DOHH2 (cell line): ENCODE data around the gene PYGM.

Experiments used
- H3F3A ChIP-seq: fragments of 200-600 bp; sonication (generic), shearing (Covaris generic); 2 replicates; pipeline ENCODE4 v1.6.0; 2016; ENCODE audit warnings: antibody characterized with exemption, mild to moderate bottlenecking; ENCODE audit not compliant: control insufficient read depth, insufficient read depth
- H3K27ac ChIP-seq: fragments of 200-600 bp; sonication (generic); 2 replicates; pipeline ENCODE4 v1.5.1; 2014; ENCODE audit warnings: low read depth, mild to moderate bottlenecking, low read length, moderate library complexity
- H3K27me3 ChIP-seq: fragments of 200-600 bp; sonication (generic); 2 replicates; pipeline ENCODE4 v1.6.1; 2014; ENCODE audit warnings: mild to moderate bottlenecking, low read length, mixed read lengths; ENCODE audit not compliant: control insufficient read depth
- H3K36me3 ChIP-seq: fragments of 200-600 bp; sonication (generic); 2 replicates; pipeline ENCODE4 v1.6.1; 2014; ENCODE audit warnings: mild to moderate bottlenecking, low read length, moderate library complexity, mixed read lengths; ENCODE audit not compliant: control insufficient read depth
- H3K4me1 ChIP-seq: fragments of 200-600 bp; sonication (generic); 2 replicates; pipeline ENCODE4 v1.6.1; 2014; ENCODE audit warnings: mild to moderate bottlenecking, low read length, mixed read lengths; ENCODE audit not compliant: control insufficient read depth
- H3K4me2 ChIP-seq: fragments of 200-600 bp; sonication (generic); 2 replicates; pipeline ENCODE4 v1.6.0; 2014; ENCODE audit warnings: mild to moderate bottlenecking, low read length, moderate library complexity
- H3K4me3 ChIP-seq: fragments of 200-600 bp; sonication (generic); 2 replicates; pipeline ENCODE4 v1.5.1; 2014; ENCODE audit warnings: mild to moderate bottlenecking, low read length, mixed read lengths
- H3K79me2 ChIP-seq: fragments of 200-600 bp; sonication (generic); 2 replicates; pipeline ENCODE4 v1.6.1; 2014; ENCODE audit warnings: mild to moderate bottlenecking, low read length, mixed read lengths; ENCODE audit not compliant: control insufficient read depth
- H3K9me2 ChIP-seq: fragments of 200-600 bp; sonication (generic); replicated peaks from 2 replicates; pipeline ENCODE4 v1.6.1; 2014; ENCODE audit warnings: mild to moderate bottlenecking, low read length, mixed read lengths; ENCODE audit not compliant: control insufficient read depth
- H3K9me3 ChIP-seq: fragments of 200-600 bp; sonication (generic); 2 replicates; pipeline ENCODE4 v1.6.1; 2014; ENCODE audit warnings: antibody characterized with exemption, low read length, mixed read lengths; ENCODE audit not compliant: control insufficient read depth, insufficient read depth
- H4K20me1 ChIP-seq: fragments of 200-600 bp; sonication (generic); 2 replicates; pipeline ENCODE4 v1.6.0; 2014; ENCODE audit warnings: low read depth, mild to moderate bottlenecking, antibody characterized with exemption, low read length, moderate library complexity; ENCODE audit not compliant: control insufficient read depth, insufficient read depth
- EZH2phosphoT487 ChIP-seq: fragments of 200-600 bp; sonication (generic); IDR thresholded peaks from 2 replicates; pipeline ENCODE4 v1.6.1; 2017; ENCODE audit warnings: borderline replicate concordance, mild to moderate bottlenecking, antibody characterized with exemption, low read length, moderate library complexity, mixed read lengths
- TF ChIP-seq, protein P1 (sequence below): fragments of 200-600 bp; sonication (generic); IDR thresholded peaks from one replicate; pipeline ENCODE4 v1.5.1; 2014; ENCODE audit warnings: antibody characterized with exemption, mild to moderate bottlenecking, low read depth, low read length; ENCODE audit not compliant: poor library complexity, severe bottlenecking

The PYGM gene

GRCh38 chr11:64764040-64764611 is 4.4 kb upstream of the PYGM start:
- TF ChIP-seq, protein P1, sequence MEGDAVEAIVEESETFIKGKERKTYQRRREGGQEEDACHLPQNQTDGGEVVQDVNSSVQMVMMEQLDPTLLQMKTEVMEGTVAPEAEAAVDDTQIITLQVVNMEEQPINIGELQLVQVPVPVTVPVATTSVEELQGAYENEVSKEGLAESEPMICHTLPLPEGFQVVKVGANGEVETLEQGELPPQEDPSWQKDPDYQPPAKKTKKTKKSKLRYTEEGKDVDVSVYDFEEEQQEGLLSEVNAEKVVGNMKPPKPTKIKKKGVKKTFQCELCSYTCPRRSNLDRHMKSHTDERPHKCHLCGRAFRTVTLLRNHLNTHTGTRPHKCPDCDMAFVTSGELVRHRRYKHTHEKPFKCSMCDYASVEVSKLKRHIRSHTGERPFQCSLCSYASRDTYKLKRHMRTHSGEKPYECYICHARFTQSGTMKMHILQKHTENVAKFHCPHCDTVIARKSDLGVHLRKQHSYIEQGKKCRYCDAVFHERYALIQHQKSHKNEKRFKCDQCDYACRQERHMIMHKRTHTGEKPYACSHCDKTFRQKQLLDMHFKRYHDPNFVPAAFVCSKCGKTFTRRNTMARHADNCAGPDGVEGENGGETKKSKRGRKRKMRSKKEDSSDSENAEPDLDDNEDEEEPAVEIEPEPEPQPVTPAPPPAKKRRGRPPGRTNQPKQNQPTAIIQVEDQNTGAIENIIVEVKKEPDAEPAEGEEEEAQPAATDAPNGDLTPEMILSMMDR = no peak
- no peak for TF ChIP-seq EZH2phosphoT487
- Histone ChIP-seq H3K4me3 (no peak overlapping the region), H3K4me1 (peaks cover 82% of the 10 kb centered on the region), H4K20me1 (peaks cover 42% of the 10 kb centered on the region), H3K27ac (peak overlapping the region; percentile 45; the same call in 1 of the 2 replicates), H3K79me2 (peaks cover 28% of the 10 kb centered on the region), H3K27me3 (no peaks in the 10 kb centered on the region), H3F3A (peaks cover 66% of the 10 kb centered on the region), H3K9me2 (no peaks in the 10 kb centered on the region), H3K4me2 (peak overlapping the region; percentile 11; the same call in 1 of the 2 replicates), H3K9me3 (no peaks in the 10 kb centered on the region), H3K36me3 (peaks cover 74% of the 10 kb centered on the region)

GRCh38 chr11:64763526-64764039 is 3.8 kb upstream of the PYGM start:
- Histone ChIP-seq H3K9me2 (no peaks in the 10 kb centered on the region), H3K27ac (peak overlapping the region; percentile 45), H3K36me3 (peaks cover 68% of the 10 kb centered on the region), H3K4me3 (no peak overlapping the region), H3K79me2 (peaks cover 23% of the 10 kb centered on the region), H3K4me2 (peak overlapping the region; percentile 11), H4K20me1 (peaks cover 41% of the 10 kb centered on the region), H3K4me1 (peaks cover 78% of the 10 kb centered on the region), H3K27me3 (no peaks in the 10 kb centered on the region), H3F3A (peaks cover 60% of the 10 kb centered on the region), H3K9me3 (no peaks in the 10 kb centered on the region)
- TF ChIP-seq, protein P1 = no peak
- TF ChIP-seq EZH2phosphoT487 = no peak

DNA sequence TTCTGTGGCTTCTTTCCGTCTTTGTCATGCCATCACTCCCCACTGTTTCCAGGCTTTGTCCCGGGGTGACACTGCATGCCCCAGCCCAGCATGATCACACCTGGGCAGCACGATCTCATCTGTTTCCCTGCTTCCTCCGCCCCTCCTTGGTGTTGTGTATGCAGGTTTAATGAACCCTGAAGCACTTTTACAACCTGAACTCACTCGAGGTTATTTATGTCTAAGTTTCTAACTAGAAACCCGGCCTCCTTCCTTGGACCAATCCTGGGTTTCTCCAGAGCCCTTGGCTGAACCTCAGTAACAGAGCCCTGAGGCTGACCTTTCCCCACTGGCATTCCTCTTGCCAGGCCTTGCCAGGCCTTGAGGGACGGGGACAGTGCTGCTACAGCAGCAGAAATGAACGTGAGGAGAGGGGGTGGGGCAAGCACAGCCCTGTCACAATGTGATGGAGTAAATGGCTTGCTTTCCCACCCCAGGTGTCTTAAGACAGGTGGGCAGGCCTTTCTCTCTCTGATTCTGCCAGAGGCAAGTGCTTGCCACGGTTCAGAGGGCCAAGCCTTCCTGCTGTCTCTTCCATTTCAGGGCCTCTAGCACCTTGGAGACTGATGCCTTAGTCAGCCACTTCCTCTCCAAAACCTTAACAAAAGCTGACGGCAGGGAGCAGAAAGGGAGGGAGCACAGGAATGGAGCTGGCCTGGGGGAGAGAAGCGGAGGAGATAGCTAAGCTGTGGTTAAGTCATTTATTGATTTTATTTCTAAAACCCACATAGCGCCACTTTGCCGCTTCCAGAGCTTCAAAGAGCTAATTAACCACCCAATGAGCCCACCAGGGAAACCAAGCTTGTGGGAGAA is 3.1 kb upstream of the PYGM start:
- peaks cover 17% of the 10 kb centered on the region for H3K79me2 ChIP-seq
- no peaks in the 10 kb centered on the region for H3K9me2 ChIP-seq
- H3K9me3 ChIP-seq = no peaks in the 10 kb centered on the region
- no peaks in the 10 kb centered on the region for H3K27me3 ChIP-seq
- H3K4me2 ChIP-seq = peak overlapping the region; percentile 11
- peak overlapping the region; percentile 45 for H3K27ac ChIP-seq
- peaks cover 72% of the 10 kb centered on the region for H3K4me1 ChIP-seq
- H3K4me3 ChIP-seq = no peak overlapping the region
- TF ChIP-seq EZH2phosphoT487 = no peak
- TF ChIP-seq, protein P1 = no peak
- H3F3A ChIP-seq = peaks cover 53% of the 10 kb centered on the region
- H4K20me1 ChIP-seq = peaks cover 39% of the 10 kb centered on the region
- peaks cover 62% of the 10 kb centered on the region for H3K36me3 ChIP-seq
